ENCODE results near the gene CDK1.

Gene CDK1

GRCh38 chr10:60778971-60779796 is 906 bp downstream of the CDK1 start:
- Histone ChIP-seq H2AFZ (ENCODE audit: low read depth, low read length, severe bottlenecking) (peak overlapping the region; percentile 40), H3K4me3 (ENCODE audit: insufficient read depth, low read length, poor library complexity, severe bottlenecking) (peak overlapping the region; percentile 97)
- no peak for TF ChIP-seq CTCF (IDR thresholded peaks at IDR 0.05; ENCODE audit: insufficient read depth, low read length, poor library complexity, severe bottlenecking)
- no peak for TF ChIP-seq EZH2phosphoT487 (conservative IDR thresholded peaks at IDR 0.05; ENCODE audit: low read length)

GRCh38 chr10:60781661-60782060 is 3.4 kb downstream of the CDK1 start:
- no peak overlapping the region for H3K27ac ChIP-seq (ENCODE audit: low read depth, low read length)
- H3K36me3 ChIP-seq (ENCODE audit: low read length): peaks cover 78% of the 10 kb centered on the region
- H3K9me2 ChIP-seq (replicated peaks; ENCODE audit: insufficient read depth, low read length): no peaks in the 10 kb centered on the region
- 0 out of 2 replicates have a peak overlapping the region, but pooled peaks have one; percentile 3 for H3K9ac ChIP-seq (ENCODE audit: low read length)
- peaks cover 84% of the 10 kb centered on the region for H3K79me2 ChIP-seq (ENCODE audit: insufficient read depth, low read length)
- no peak overlapping the region for H2AFZ ChIP-seq (ENCODE audit: low read depth, low read length, severe bottlenecking)
- peaks cover 63% of the 10 kb centered on the region for H4K20me1 ChIP-seq (ENCODE audit: low read depth, low read length)
- no peaks in the 10 kb centered on the region for H3K9me3 ChIP-seq (ENCODE audit: insufficient read depth, low read length)
- no peaks in the 10 kb centered on the region for H3K27me3 ChIP-seq (ENCODE audit: low read length)
- H3F3A ChIP-seq (ENCODE audit: insufficient read depth): peaks cover 24% of the 10 kb centered on the region; the same call in 1 of the 2 replicates
- TF ChIP-seq EZH2phosphoT487 (conservative IDR thresholded peaks at IDR 0.05; ENCODE audit: low read length) (no peak), CTCF (IDR thresholded peaks at IDR 0.05; ENCODE audit: insufficient read depth, low read length, poor library complexity, severe bottlenecking) (no peak)
- no peak overlapping the region for H3K4me3 ChIP-seq (ENCODE audit: insufficient read depth, low read length, poor library complexity, severe bottlenecking)
- peak overlapping the region; percentile 98 for H3K4me2 ChIP-seq (ENCODE audit: low read depth, low read length, poor library complexity, severe bottlenecking)

More at GRCh38 chr10:60778971-60779796, 906 bp downstream of the CDK1 start:
- Histone ChIP-seq H3K36me3 (ENCODE audit: low read length) (peaks cover 53% of the 10 kb centered on the region), H3K4me2 (ENCODE audit: low read depth, low read length, poor library complexity, severe bottlenecking) (peak overlapping the region; percentile 98), H3K9ac (ENCODE audit: low read length) (peak overlapping the region; percentile 99), H3K27ac (ENCODE audit: low read depth, low read length) (peak overlapping the region; percentile 87), H3K9me2 (replicated peaks; ENCODE audit: insufficient read depth, low read length) (no peaks in the 10 kb centered on the region), H4K20me1 (ENCODE audit: low read depth, low read length) (peaks cover 50% of the 10 kb centered on the region), H3F3A (ENCODE audit: insufficient read depth) (peaks cover 6% of the 10 kb centered on the region; the same call in 1 of the 2 replicates), H3K27me3 (ENCODE audit: low read length) (no peaks in the 10 kb centered on the region), H3K9me3 (ENCODE audit: insufficient read depth, low read length) (no peaks in the 10 kb centered on the region), H3K79me2 (ENCODE audit: insufficient read depth, low read length) (peaks cover 59% of the 10 kb centered on the region)

- Histone ChIP-seq H3F3A (ENCODE audit: insufficient read depth) (peaks cover 47% of the 10 kb centered on the region), H3K4me2 (ENCODE audit: low read depth, low read length, poor library complexity, severe bottlenecking) (no peak overlapping the region), H3K27me3 (ENCODE audit: low read length) (no peaks in the 10 kb centered on the region), H3K27ac (ENCODE audit: low read depth, low read length) (no peak overlapping the region), H3K9ac (ENCODE audit: low read length) (no peak overlapping the region), H4K20me1 (ENCODE audit: low read depth, low read length) (peaks cover 84% of the 10 kb centered on the region), H3K9me2 (replicated peaks; ENCODE audit: insufficient read depth, low read length) (no peaks in the 10 kb centered on the region), H3K9me3 (ENCODE audit: insufficient read depth, low read length) (no peaks in the 10 kb centered on the region), H2AFZ (ENCODE audit: low read depth, low read length, severe bottlenecking) (no peak overlapping the region), H3K4me3 (ENCODE audit: insufficient read depth, low read length, poor library complexity, severe bottlenecking) (no peak overlapping the region), H3K36me3 (ENCODE audit: low read length) (peaks cover 100% of the 10 kb centered on the region), H3K79me2 (ENCODE audit: insufficient read depth, low read length) (peaks cover 100% of the 10 kb centered on the region)
- TF ChIP-seq CTCF (IDR thresholded peaks at IDR 0.05; ENCODE audit: insufficient read depth, low read length, poor library complexity, severe bottlenecking): no peak
- no peak for TF ChIP-seq EZH2phosphoT487 (conservative IDR thresholded peaks at IDR 0.05; ENCODE audit: low read length)
Observed at GRCh38 chr10:60784641-60785040, 6.4 kb downstream of the CDK1 start.

Data from SU-DHL-6 (cell line).